NCI-H2107 treated with DMSO at 0.1 percent for 48 hours (cell line): Measurements from ENCODE around the gene NME3.

Source experiments
- DNase-seq: peaks from one replicate; lab custom pipeline; 2025; ENCODE audit not compliant: unreplicated experiment; lab: John Stamatoyannopoulos, UW

NME3 gene

DNA sequence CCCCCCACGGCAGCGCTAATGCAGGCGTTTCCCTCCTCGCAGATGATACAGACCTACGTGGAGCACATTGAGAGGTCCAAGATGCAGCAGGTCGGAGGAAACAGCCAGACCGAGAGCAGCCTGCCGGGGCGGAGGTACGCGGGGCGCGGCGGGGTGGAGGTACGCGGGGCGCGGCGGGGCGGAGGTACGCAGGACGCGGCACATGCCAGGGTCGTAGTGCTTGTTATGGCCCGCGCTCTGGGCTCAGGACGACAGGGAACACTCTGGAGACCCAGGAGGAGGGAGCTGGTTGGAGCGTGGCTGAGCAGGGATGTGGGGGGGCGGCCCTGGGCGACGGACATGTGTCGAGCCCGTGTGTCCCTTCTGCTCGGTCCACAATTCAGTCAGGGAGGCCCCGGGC lies 41.9 kb downstream of the NME3 start:
- no peak for DNase-seq

DNA sequence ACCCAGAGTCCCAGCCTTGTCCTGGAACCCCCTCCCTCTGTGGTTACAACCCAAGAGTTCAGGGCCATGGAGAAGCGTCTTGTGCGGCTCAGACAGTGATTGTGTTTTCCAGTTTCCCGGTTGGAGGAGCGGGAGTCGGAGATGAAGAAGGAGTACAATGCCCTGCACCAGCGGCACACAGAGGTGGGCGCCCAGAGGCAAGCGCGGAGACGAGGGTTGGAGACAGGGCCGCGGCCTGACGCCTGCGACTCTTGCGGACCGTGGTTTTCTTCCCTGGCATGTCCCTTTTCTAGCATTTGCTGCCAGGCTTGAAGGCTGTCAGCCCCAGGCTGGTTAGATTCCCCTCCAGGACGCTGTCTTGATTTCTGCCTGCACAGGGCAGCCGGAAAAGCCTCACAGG lies 42.3 kb downstream of the NME3 start:
- no peak for DNase-seq

DNA sequence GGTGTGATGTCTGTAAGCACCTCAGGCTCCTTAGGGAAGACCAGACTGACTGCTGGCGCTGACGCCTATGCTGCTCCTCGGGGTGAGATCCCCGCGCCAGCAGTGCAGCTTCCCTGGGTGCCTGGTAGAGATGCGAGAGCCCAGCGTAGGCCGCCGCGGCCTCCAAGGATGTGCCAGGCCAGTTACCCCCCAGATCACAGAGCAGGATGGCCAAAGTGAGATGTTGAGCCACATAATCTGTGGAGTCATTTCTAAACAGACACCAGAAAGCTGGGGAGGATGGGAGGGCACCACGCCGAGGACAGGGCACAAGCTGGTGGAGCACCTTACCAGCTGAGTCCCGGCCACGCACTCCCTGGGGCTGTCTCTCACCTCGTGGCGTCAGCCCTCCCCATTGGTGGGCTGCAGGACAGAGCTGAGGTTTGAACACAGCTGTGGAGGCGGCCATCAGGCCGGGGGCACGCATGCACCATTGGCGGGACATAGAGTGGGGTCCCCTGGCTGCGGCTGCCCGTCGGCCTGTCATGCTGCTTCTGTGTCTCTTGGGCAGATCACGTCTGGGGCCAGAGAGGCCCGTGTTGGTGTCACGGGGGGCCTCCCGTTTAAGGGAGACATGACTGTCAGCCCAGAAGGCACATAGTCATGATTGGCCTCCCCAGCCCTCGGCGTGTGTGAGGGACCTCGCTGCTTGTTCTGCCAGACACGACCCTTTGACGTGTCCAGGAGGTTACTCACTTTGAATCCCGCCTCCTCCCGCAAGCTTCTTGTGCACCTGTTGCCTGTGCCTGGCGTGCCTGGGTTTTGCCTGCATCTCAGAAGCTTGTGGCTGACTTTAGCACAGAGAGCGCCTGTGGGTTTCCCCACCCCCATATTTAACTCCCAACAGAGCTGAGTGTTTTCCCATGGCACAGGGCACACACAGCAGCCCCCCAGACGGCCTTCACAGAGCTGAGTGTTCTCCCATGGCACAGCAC lies 43.4 kb downstream of the NME3 start:
- no peak for DNase-seq

DNA sequence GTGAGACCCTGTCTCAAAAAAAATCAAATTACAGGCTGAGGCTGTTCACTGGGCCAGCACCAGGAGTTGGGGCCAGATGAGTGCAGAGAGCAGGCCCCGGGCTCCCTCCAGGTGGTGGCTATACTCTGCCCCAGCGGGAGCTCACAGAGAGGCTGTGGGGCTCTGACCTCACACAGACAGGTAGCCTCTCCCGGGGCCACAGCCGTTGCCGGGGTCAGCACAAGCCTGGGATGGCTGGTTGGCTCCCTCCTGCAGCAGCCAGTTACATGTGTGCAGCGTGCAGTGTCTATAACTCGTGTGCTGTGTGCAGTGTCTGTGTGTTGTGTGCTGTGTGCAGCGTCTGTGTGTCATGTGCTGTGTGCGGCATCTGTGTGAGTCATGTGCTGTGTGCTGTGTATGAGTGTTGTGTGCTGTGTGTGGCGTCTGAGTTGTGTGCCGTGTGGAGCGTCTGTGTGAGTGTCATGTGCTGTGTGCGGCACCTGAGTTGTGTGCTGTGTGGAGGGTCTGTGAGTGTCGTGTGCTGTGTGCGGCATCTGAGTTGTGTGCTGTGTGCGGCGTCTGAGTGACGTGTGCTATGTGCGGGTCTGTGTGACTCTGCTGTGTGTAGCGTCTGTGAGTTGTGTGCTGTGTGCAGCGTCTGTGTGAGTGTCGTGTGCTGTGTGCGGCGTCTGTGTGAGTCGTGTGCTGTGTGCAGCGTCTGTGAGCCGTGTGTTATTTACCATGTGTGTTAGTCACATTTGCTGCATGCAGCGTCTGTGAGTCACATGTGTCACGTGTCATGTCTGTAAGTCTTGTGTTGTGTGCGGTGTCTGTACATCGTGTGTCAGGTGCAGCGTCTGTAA lies 44.5 kb downstream of the NME3 start:
- DNase-seq = no peak

DNA sequence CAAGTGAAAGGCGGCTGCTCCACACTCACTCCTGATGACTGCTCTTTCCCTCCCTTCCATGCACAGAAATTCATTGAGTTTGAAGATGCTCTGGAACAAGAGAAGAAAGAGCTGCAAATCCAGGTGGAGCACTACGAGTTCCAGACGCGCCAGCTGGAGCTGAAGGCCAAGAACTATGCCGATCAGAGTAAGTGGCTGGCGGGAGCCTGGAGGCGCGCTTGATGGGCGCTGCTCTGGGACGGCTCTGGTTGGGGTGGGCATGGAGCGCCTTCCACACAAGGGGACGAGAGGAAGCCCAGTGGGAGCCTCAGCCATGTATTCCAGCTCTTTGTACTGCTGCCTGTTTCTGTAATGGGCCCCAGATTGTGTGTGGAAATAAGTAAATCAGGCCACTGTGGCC lies 46.9 kb downstream of the NME3 start:
- DNase-seq = no peak

DNA sequence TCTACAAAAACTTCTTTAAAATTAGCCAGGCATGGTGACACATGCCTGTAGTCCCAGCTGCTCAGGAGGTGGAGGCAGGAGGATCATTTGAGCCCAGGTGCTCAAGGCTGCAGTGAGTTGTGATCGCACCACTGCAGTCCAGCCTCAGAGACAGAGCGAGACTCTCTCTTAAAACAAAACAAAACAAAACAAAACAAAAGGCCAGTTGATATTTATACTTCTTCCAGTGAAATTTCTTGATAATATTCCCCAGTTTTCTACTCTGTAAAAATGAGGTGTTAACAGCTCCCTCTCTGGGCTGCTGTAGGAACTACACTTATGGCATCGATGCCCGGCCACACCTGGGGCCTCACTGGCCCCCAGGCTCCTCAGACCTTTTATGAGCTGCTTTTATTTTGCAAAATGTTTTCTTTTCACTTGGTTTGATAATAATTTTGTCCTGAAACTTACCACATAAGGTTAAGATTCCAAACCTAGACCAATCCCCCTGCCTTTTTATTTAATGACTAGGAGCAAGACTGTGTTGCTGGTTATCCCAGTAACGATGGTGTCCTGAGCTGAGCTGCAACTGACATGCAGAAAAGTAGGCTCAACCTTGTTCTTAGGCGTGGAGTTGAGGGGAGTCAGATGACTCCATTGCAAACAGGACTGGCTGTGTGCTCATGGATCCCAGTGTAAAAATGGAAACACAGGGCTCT lies 47.7 kb downstream of the NME3 start:
- DNase-seq = no peak

DNA sequence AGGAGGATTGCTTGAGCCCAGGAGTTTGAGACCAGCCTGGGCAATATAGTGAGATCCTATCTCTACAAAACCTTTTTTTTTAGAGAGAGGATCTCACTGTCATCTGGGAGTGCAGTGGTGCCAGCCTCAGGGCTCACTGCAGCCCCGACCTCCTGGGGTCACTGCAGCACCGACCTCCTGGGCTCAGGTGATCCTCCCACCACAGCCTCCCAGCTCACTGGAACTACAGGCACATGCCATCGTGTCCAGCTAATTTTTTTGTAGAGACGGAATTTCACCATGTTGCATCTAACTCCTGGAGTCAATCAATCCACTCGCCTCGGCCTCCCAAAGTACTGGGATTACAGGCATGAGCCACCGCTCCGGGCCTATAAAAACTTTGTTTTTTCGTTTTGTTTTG lies 50.0 kb downstream of the NME3 start:
- no peak for DNase-seq
